GM08714 (cell line): ENCODE measurements around the gene ACBD6.
A peak's percentile ranks its signal among the peaks of the same experiment; 100 is the strongest.

Experiments used
- H3K4me3 ChIP-seq: fragments of 200-500 bp; sonication (Bioruptor generic); 2 replicates; pipeline ENCODE4 v1.5.1; 2014; ENCODE audit warnings: mild to moderate bottlenecking, low read length, inconsistent platforms
- ZNF274 ChIP-seq: IDR thresholded peaks from 2 replicates; pipeline ENCODE4 v1.6.1; 2012; ENCODE audit warnings: mild to moderate bottlenecking, low read depth, low read length

The ACBD6 gene

GRCh38 chr1:180513531-180513930, 11.2 kb upstream of the ACBD6 start:
- no peak overlapping the region for H3K4me3 ChIP-seq
- no peak for TF ChIP-seq ZNF274

- H3K4me3 ChIP-seq: no peak overlapping the region
- no peak for TF ChIP-seq ZNF274
These were observed 8.5 kb upstream of the ACBD6 start for GRCh38 chr1:180510882-180511281.

- H3K4me3 ChIP-seq: no peak overlapping the region
- no peak for TF ChIP-seq ZNF274
These were observed 6.3 kb upstream of the ACBD6 start for GRCh38 chr1:180508725-180509097.

GRCh38 chr1:180507795-180508724, 5.7 kb upstream of the ACBD6 start:
- TF ChIP-seq ZNF274: no peak
- H3K4me3 ChIP-seq: no peak overlapping the region

- no peak for TF ChIP-seq ZNF274
- no peak overlapping the region for H3K4me3 ChIP-seq
These were observed 3.5 kb upstream of the ACBD6 start for GRCh38 chr1:180505732-180506335.

GRCh38 chr1:180504186-180504585, 1.8 kb upstream of the ACBD6 start:
- H3K4me3 ChIP-seq: no peak overlapping the region
- no peak for TF ChIP-seq ZNF274

- peak overlapping the region; percentile 90 for H3K4me3 ChIP-seq
- no peak for TF ChIP-seq ZNF274
These were observed 994 bp upstream of the ACBD6 start for GRCh38 chr1:180503280-180503862.

- peak overlapping the region; percentile 90 for H3K4me3 ChIP-seq
- no peak for TF ChIP-seq ZNF274
These were observed 464 bp downstream of the ACBD6 start for GRCh38 chr1:180501865-180502360.

GRCh38 chr1:180500689-180501088, 1.7 kb downstream of the ACBD6 start:
- no peak overlapping the region; the same call in 1 of the 2 replicates for H3K4me3 ChIP-seq
- TF ChIP-seq ZNF274: no peak

GRCh38 chr1:180498594-180498993, 3.8 kb downstream of the ACBD6 start:
- H3K4me3 ChIP-seq: no peak overlapping the region
- no peak for TF ChIP-seq ZNF274

- no peak overlapping the region for H3K4me3 ChIP-seq
- TF ChIP-seq ZNF274: no peak
These were observed 4.6 kb downstream of the ACBD6 start for GRCh38 chr1:180497826-180498225.

- no peak overlapping the region for H3K4me3 ChIP-seq
- TF ChIP-seq ZNF274: no peak
These were observed 8.0 kb downstream of the ACBD6 start for GRCh38 chr1:180494370-180494769.

GRCh38 chr1:180489976-180490375, 12.4 kb downstream of the ACBD6 start:
- no peak for TF ChIP-seq ZNF274
- no peak overlapping the region for H3K4me3 ChIP-seq

GRCh38 chr1:180489313-180489712, 13.1 kb downstream of the ACBD6 start:
- H3K4me3 ChIP-seq: no peak overlapping the region

GRCh38 chr1:180488661-180489060, 13.7 kb downstream of the ACBD6 start:
- no peak for TF ChIP-seq ZNF274
- H3K4me3 ChIP-seq: no peak overlapping the region

More at GRCh38 chr1:180489313-180489712, 13.1 kb downstream of the ACBD6 start:
- no peak for TF ChIP-seq ZNF274
